GM20000 (cell line): ENCODE data around the gene HPRT1.
"Not testable (repeated sequence)": the region's sequence is repeated elsewhere in the genome, so short reads cannot be mapped to it uniquely, and the experiment has no call there.

Experiments
- DNase-seq: peaks from one replicate; pipeline ENCODE4 v3.0.0; 2012; ENCODE audit warnings: low spot score
- CTCF ChIP-seq: IDR thresholded peaks from 2 replicates; pipeline ENCODE4 v1.5.1; 2012; ENCODE audit warnings: mild to moderate bottlenecking, control low read depth; ENCODE audit errors: extremely low read depth, missing control alignments

The HPRT1 gene

DNA sequence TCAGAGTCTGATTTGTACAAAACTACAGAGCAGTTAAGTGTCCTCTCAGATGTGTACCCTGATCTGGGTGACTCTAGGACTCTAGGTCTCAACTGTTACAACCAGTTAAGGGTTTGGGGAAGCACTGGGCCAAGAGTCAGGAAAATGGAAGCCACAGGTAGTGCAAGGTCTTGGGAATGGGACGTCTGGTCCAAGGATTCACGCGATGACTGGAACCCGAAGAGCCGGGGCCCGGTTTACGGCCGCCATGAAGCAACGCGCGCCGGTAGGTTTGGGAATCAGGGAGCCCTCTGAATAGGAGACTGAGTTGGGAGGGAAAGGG lies 321 bp upstream of the HPRT1 start:
- DNase-seq: no peak
- no peak for TF ChIP-seq CTCF

DNA sequence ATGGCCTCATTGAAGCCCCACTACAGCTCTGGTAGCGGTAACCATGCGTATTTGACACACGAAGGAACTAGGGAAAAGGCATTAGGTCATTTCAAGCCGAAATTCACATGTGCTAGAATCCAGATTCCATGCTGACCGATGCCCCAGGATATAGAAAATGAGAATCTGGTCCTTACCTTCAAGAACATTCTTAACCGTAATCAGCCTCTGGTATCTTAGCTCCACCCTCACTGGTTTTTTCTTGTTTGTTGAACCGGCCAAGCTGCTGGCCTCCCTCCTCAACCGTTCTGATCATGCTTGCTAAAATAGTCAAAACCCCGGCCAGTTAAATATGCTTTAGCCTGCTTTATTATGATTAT lies 876 bp downstream of the HPRT1 start:
- no peak for TF ChIP-seq CTCF
- no peak for DNase-seq

DNA sequence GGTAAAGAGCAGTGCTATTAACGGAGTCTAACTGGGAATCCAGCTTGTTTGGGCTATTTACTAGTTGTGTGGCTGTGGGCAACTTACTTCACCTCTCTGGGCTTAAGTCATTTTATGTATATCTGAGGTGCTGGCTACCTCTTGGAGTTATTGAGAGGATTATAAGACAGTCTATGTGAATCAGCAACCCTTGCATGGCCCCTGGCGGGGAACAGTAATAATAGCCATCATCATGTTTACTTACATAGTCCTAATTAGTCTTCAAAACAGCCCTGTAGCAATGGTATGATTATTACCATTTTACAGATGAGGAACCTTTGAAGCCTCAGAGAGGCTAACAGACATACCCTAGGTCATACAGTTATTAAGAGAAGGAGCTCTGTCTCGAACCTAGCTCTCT lies 1.5 kb downstream of the HPRT1 start:
- no peak for DNase-seq
- no peak for TF ChIP-seq CTCF

GRCh38 chrX:134462927-134463326 lies 3.0 kb downstream of the HPRT1 start:
- no peak for DNase-seq
- TF ChIP-seq CTCF: no peak

- not testable (repeated sequence) for DNase-seq
Observed at GRCh38 chrX:134464453-134464852, 4.5 kb downstream of the HPRT1 start.

DNA sequence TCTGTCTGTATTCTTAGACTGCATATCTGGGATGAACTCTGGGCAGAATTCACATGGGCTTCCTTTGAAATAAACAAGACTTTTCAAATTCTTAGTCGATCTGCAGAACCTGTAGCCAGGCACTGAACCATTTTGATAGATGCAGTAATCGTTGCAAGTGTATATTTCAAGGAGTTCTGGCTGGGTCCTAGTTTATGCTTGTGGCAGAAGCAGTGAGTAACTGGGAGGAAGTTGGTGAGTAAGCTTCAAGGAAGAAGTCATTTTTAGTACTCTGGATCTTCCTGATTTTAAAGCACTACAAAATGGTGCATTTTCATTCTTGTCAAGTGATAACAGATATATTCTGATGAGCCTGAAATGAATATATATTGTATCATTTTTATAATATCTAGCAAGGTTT lies 9.5 kb downstream of the HPRT1 start:
- TF ChIP-seq CTCF: no peak
- DNase-seq: no peak

- DNase-seq: no peak
- TF ChIP-seq CTCF: no peak
Observed at GRCh38 chrX:134470013-134470412, 10.0 kb downstream of the HPRT1 start.

DNA sequence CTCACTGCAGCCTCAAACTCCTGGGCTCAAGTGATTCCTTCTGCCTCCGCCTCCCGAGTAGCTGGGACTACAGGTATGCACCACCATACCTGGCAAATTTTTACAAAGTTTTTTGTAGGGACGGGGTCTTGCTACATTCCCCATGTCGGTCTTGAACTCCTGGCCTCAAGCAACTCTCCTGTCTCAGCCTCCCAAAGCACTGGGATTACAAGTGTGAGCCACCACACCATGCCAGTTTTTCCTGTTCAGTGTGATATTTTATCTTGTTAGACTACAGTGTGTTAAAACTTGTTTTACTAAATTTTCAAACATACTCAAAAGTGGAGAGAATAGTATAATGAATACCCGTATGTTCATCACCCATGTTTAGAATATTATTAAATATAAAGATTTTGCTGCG lies 12.1 kb downstream of the HPRT1 start:
- TF ChIP-seq CTCF: no peak
- DNase-seq: no peak
